HG02642 (cell line): ENCODE measurements around the gene TMEM161B.
"Not testable (repeated sequence)": the region's sequence is repeated elsewhere in the genome, so short reads cannot be mapped to it uniquely, and the experiment has no call there.

Source experiments
- ATAC-seq: cut with Tn5 transposase; IDR thresholded peaks from one replicate; pipeline ENCODE4 v1.9.1; 2021; ENCODE audit warnings: mild to moderate bottlenecking; ENCODE audit not compliant: unreplicated experiment, poor library complexity

The TMEM161B gene

GRCh38 chr5:88189484-88189883, 79.2 kb downstream of the TMEM161B start:
- not testable (repeated sequence) for ATAC-seq

- ATAC-seq = no peak
Measured at GRCh38 chr5:88188458-88189132, 80.0 kb downstream of the TMEM161B start.

GRCh38 chr5:88183255-88183654, 85.4 kb downstream of the TMEM161B start:
- no peak for ATAC-seq

GRCh38 chr5:88177486-88177885, 91.2 kb downstream of the TMEM161B start:
- ATAC-seq = not testable (repeated sequence)

GRCh38 chr5:88172847-88173758, 95.5 kb downstream of the TMEM161B start:
- no peak for ATAC-seq

DNA sequence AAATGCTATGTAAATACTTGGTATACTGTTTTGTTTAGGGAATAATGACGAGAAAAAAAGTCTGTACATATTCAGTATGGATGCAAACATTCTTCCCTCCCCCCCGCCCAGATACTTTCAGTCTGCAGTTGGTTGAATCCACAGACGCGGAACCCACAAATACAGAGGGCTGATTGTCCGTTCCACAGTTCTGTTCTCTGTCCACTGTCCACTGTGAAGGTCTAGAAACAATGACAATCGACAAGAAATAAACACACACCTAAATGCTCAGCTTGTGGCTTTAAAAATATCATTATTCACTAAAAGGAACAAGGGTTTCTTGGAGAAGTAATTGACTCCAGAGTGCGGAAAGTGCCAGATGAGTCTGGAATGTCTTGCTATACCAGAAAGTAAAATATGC, 109.1 kb downstream of the TMEM161B start:
- no peak for ATAC-seq

- ATAC-seq = no peak
Measured at GRCh38 chr5:88158056-88158455, 110.6 kb downstream of the TMEM161B start.

GRCh38 chr5:88154891-88155290, 113.8 kb downstream of the TMEM161B start:
- no peak for ATAC-seq

- ATAC-seq = no peak
Measured at GRCh38 chr5:88150747-88151146, 117.9 kb downstream of the TMEM161B start.

DNA sequence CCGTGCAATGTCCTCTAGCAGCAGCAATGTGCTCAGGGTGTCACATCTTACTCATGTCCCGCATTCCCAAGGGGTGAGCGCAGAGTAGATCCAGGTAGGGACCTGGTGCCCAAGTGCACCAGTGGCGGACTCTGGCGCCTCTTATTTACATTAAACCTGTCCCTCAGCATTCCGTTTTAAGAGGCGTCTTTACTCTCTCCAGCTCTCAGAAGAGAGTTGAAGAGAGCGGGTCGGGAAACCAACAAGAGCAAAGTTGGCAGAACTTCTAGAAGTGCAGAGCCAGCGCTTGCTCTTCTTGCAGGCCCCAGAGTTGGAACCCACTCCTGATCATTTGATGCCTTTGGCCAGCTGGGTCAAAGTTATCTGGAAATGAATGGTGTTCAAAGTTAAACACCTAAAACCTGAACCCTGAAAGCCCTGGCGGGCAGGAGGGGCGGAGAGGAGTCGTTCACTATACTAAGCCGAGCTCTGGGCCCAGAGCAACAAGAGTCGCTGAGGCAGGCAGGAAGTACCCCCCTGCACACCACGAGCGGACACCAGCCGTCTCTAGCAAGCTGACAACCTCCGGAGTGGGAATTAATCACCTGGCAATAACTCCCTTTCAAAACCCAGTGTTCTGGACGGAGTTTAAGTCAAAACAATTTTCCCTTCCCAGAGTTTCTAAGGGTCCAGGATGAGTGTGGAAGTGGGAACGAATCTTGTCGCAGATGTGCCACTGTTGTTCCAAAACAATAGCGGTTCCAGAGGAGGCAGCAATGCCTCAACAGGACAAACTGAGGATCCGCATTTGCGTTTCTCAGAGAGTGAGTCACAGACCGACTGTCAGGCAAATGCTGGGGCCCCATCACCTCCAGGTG, 122.8 kb downstream of the TMEM161B start:
- ATAC-seq = no peak

DNA sequence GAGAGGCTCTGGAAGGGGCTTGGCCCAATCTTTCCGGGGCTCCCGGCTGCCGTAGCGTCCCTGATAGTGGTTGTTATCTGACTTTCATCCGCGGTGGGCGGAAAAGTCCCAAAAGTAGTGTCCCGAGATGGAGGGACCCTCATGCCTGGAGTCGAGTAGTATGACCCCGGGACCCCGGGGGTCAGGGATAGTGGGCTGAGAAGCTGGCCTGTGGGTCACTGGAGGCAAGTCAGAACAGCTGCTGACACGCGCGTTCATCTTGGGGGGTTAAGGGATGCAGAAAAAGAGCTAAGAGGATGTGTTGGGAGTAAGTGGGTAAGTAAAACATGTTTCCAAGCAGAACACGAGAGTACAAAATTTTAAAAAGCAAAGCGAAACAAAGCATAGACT, 123.4 kb downstream of the TMEM161B start:
- no peak for ATAC-seq
